IPS-20b (cell line): ENCODE measurements around the gene CCDC146.
"Not testable (repeated sequence)": the region's sequence is repeated elsewhere in the genome, so short reads cannot be mapped to it uniquely, and the experiment has no call there.

ENCODE experiments used
- H3K27ac ChIP-seq: one replicate; pipeline ENCODE4 v1.5.1; 2013; ENCODE audit warnings: low read length
- H3K27me3 ChIP-seq: 2 replicates; pipeline ENCODE4 v1.6.1; 2013; ENCODE audit warnings: mild to moderate bottlenecking, low read length, inconsistent platforms; ENCODE audit not compliant: insufficient read depth
- H3K36me3 ChIP-seq: 2 replicates; pipeline ENCODE4 v1.6.1; 2013; ENCODE audit warnings: low read depth, mild to moderate bottlenecking, inconsistent platforms, low read length, moderate library complexity; ENCODE audit not compliant: insufficient read depth
- H3K4me1 ChIP-seq: 2 replicates; pipeline ENCODE4 v1.6.1; 2013; ENCODE audit warnings: mild to moderate bottlenecking, control low read depth, inconsistent platforms, low read length, moderate library complexity; ENCODE audit not compliant: insufficient read depth
- H3K4me3 ChIP-seq: 2 replicates; pipeline ENCODE4 v1.5.1; 2013; ENCODE audit warnings: mild to moderate bottlenecking, low read length, inconsistent platforms
- H3K9ac ChIP-seq: 2 replicates; pipeline ENCODE4 v1.6.1; 2013; ENCODE audit warnings: low read depth, mild to moderate bottlenecking, inconsistent platforms, low read length, moderate library complexity
- H3K9me3 ChIP-seq: 2 replicates; pipeline ENCODE4 v1.6.1; 2013; ENCODE audit warnings: mild to moderate bottlenecking, low read depth, low read length, inconsistent platforms; ENCODE audit not compliant: insufficient read depth

CCDC146 gene

GRCh38 chr7:77217474-77218185, 95.2 kb downstream of the CCDC146 start:
- Histone ChIP-seq H3K9ac (no peak overlapping the region), H3K9me3 (peaks cover 15% of the 10 kb centered on the region), H3K36me3 (no peaks in the 10 kb centered on the region), H3K4me3 (no peak overlapping the region), H3K27ac (no peak overlapping the region), H3K27me3 (no peaks in the 10 kb centered on the region), H3K4me1 (no peaks in the 10 kb centered on the region)

GRCh38 chr7:77219701-77220331, 97.4 kb downstream of the CCDC146 start:
- not testable (repeated sequence) for H3K4me3 ChIP-seq, H3K27me3 ChIP-seq, H3K36me3 ChIP-seq, H3K9ac ChIP-seq, H3K27ac ChIP-seq, H3K4me1 ChIP-seq
- H3K9me3 ChIP-seq: peaks cover 11% of the 10 kb centered on the region

GRCh38 chr7:77222065-77222464, 99.7 kb downstream of the CCDC146 start:
- peaks cover 11% of the 10 kb centered on the region for H3K9me3 ChIP-seq
- H3K4me1 ChIP-seq: no peaks in the 10 kb centered on the region
- H3K27ac ChIP-seq: no peak overlapping the region
- no peak overlapping the region for H3K4me3 ChIP-seq
- no peak overlapping the region for H3K9ac ChIP-seq
- H3K27me3 ChIP-seq: no peaks in the 10 kb centered on the region
- no peaks in the 10 kb centered on the region for H3K36me3 ChIP-seq

- Histone ChIP-seq H3K27ac (no peak overlapping the region), H3K9me3 (peaks cover 11% of the 10 kb centered on the region), H3K4me1 (no peaks in the 10 kb centered on the region), H3K4me3 (no peak overlapping the region), H3K9ac (no peak overlapping the region), H3K36me3 (no peaks in the 10 kb centered on the region), H3K27me3 (no peaks in the 10 kb centered on the region)
Observed at GRCh38 chr7:77222819-77223218, 100.4 kb downstream of the CCDC146 start.

- H3K4me1 ChIP-seq: no peaks in the 10 kb centered on the region
- H3K27ac ChIP-seq: no peak overlapping the region
- H3K36me3 ChIP-seq: no peaks in the 10 kb centered on the region
- H3K27me3 ChIP-seq: no peaks in the 10 kb centered on the region
- no peak overlapping the region for H3K4me3 ChIP-seq
- H3K9ac ChIP-seq: no peak overlapping the region
- H3K9me3 ChIP-seq: peaks cover 11% of the 10 kb centered on the region
Observed at GRCh38 chr7:77223261-77223660, 100.8 kb downstream of the CCDC146 start.

- H3K9me3 ChIP-seq: no peaks in the 10 kb centered on the region; the same call in 1 of the 2 replicates
- no peaks in the 10 kb centered on the region for H3K4me1 ChIP-seq
- H3K9ac ChIP-seq: no peak overlapping the region
- H3K27me3 ChIP-seq: no peaks in the 10 kb centered on the region
- H3K27ac ChIP-seq: no peak overlapping the region
- no peaks in the 10 kb centered on the region for H3K36me3 ChIP-seq
- no peak overlapping the region for H3K4me3 ChIP-seq
Observed at GRCh38 chr7:77226357-77226839, 104.0 kb downstream of the CCDC146 start.

- H3K4me1 ChIP-seq: not testable (repeated sequence)
Observed at GRCh38 chr7:77228795-77229194, 106.4 kb downstream of the CCDC146 start.

GRCh38 chr7:77232467-77232866, 110.1 kb downstream of the CCDC146 start:
- Histone ChIP-seq H3K9me3 (no peaks in the 10 kb centered on the region), H3K36me3 (no peaks in the 10 kb centered on the region), H3K27ac (no peak overlapping the region), H3K27me3 (no peaks in the 10 kb centered on the region), H3K9ac (no peak overlapping the region), H3K4me1 (no peaks in the 10 kb centered on the region), H3K4me3 (no peak overlapping the region)

More at GRCh38 chr7:77228795-77229194, 106.4 kb downstream of the CCDC146 start:
- H3K27me3 ChIP-seq, H3K9me3 ChIP-seq, H3K4me3 ChIP-seq, H3K27ac ChIP-seq, H3K36me3 ChIP-seq, H3K9ac ChIP-seq: not testable (repeated sequence)

GRCh38 chr7:77235276-77235675, 112.9 kb downstream of the CCDC146 start:
- no peak overlapping the region for H3K27ac ChIP-seq
- no peaks in the 10 kb centered on the region for H3K36me3 ChIP-seq
- H3K27me3 ChIP-seq: no peaks in the 10 kb centered on the region
- no peaks in the 10 kb centered on the region for H3K9me3 ChIP-seq
- no peak overlapping the region for H3K4me3 ChIP-seq
- no peaks in the 10 kb centered on the region for H3K4me1 ChIP-seq
- no peak overlapping the region for H3K9ac ChIP-seq

- H3K27me3 ChIP-seq: no peaks in the 10 kb centered on the region
- H3K9me3 ChIP-seq: no peaks in the 10 kb centered on the region
- H3K36me3 ChIP-seq: no peaks in the 10 kb centered on the region
- no peak overlapping the region for H3K27ac ChIP-seq
- peaks cover 16% of the 10 kb centered on the region for H3K4me1 ChIP-seq
- no peak overlapping the region for H3K9ac ChIP-seq
- no peak overlapping the region for H3K4me3 ChIP-seq
Observed at GRCh38 chr7:77238703-77239136, 116.3 kb downstream of the CCDC146 start.

GRCh38 chr7:77239471-77239870, 117.1 kb downstream of the CCDC146 start:
- H3K4me1 ChIP-seq: peaks cover 16% of the 10 kb centered on the region
- H3K4me3 ChIP-seq: no peak overlapping the region

GRCh38 chr7:77242068-77242467, 119.7 kb downstream of the CCDC146 start:
- no peaks in the 10 kb centered on the region for H3K36me3 ChIP-seq
- H3K27ac ChIP-seq: no peak overlapping the region
- H3K27me3 ChIP-seq: no peaks in the 10 kb centered on the region
- peaks cover 19% of the 10 kb centered on the region for H3K4me1 ChIP-seq
- no peak overlapping the region for H3K9ac ChIP-seq
- no peak overlapping the region for H3K4me3 ChIP-seq
- H3K9me3 ChIP-seq: no peaks in the 10 kb centered on the region

More at GRCh38 chr7:77239471-77239870, 117.1 kb downstream of the CCDC146 start:
- Histone ChIP-seq H3K9me3 (no peaks in the 10 kb centered on the region), H3K9ac (no peak overlapping the region), H3K36me3 (no peaks in the 10 kb centered on the region), H3K27me3 (no peaks in the 10 kb centered on the region), H3K27ac (no peak overlapping the region)
